ENCODE measurements around the gene PDZRN3.
"Not testable (repeated sequence)": the region's sequence is repeated elsewhere in the genome, so short reads cannot be mapped to it uniquely, and the experiment has no call there.

Gene PDZRN3

DNA sequence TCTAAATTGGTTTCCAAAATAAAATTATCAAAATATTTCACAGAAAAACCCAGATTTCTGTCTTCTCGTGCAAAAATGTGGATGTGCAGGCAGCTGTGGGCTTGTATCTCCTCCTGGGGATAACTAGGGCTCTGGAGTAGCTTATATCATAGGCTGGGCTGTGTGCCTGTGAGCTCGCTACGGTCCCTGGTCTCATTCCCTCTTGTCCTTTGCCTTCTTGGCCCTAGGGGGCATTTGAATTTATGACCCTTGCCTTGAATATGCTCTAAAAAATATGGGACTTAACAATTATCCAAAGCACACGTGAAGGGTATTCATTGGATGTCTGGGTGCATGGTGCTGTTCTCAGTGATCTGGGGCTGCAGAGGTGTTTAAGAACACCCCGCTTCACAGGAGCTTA lies 132.6 kb downstream of the PDZRN3 start:
- DNase-seq (ENCODE audit: low read depth, low spot score): no peak

DNA sequence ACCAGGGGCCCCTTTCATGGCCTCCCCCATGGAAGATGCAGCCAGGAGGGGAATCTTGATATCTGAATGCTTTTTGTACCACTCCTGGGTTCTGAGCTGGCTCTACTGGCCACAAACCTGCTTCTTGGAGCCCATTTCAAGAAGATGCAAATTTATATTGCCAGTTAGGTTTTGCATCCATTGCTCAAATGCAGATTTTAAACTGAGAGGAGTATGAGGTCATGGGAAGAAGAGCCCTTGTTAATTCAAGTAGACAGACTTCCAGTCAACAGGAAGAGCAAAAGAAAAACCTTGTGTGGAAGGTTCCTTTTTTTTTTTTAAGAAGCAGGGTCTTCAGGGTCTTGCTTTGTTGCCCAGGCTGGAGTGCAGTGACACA lies 133.5 kb downstream of the PDZRN3 start:
- no peak for DNase-seq (ENCODE audit: low read depth, low spot score)

DNA sequence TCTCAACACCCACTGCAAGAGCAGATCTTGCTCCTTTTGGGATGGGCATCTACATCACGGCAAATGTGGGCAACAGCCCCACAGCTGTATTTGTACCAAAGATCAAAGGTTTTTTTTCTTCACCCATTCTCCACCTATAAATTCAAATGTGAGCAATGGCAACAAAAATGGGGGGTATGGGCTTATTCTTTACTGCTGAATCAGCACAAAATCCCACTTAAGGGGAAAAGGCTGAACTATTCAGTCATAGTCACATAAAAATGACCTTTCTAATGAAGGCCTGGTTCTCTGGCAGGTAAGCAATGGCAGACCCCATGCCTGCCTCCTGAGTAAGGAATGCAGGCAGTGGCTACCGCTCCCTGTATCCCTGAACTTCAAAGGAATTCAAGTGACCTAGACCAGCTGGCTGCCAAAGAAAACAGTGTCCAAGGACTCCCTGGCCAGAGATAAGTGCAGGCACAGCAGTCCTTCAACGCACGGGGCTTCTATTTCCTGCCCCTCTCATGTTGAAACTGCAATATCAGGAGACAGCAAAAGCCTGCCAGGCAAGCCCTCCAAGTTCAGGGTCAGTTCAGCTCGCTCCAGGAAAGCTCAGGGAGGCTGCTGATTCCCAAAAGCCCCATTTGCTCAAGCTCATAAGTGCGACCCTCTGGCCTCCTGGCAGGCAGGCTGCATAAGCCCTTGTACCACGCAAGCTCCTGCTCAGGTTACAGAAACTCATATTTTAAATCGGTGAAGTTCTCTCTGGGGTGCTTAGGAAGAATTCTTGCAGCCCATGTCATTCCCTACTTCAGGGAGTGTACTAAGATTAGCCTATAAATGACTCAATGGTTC lies 134.1 kb downstream of the PDZRN3 start:
- peak; percentile 48 for DNase-seq (ENCODE audit: low read depth, low spot score)

DNA sequence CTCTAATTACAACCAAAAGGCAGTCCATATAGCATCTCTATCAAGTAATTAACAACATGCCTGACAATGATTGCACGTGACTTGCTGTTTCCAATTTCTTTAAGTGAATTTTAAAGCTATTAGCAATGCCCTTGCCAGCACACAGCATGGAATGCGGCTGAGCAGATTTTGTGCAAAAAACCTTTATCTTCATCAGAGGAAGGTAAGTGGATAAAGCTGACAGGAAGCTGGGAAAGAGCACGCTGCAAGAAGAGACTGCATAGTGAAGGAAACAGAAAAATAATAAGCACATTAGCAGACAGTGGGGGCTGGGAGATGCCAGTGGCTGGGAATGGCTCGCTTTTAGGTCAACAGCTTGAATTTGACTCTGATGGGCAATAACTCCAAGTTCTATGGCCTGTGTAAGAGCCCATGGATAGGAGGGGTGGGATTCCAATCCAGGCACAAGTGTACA lies 138.8 kb downstream of the PDZRN3 start:
- no peak for DNase-seq (ENCODE audit: low read depth, low spot score)

DNA sequence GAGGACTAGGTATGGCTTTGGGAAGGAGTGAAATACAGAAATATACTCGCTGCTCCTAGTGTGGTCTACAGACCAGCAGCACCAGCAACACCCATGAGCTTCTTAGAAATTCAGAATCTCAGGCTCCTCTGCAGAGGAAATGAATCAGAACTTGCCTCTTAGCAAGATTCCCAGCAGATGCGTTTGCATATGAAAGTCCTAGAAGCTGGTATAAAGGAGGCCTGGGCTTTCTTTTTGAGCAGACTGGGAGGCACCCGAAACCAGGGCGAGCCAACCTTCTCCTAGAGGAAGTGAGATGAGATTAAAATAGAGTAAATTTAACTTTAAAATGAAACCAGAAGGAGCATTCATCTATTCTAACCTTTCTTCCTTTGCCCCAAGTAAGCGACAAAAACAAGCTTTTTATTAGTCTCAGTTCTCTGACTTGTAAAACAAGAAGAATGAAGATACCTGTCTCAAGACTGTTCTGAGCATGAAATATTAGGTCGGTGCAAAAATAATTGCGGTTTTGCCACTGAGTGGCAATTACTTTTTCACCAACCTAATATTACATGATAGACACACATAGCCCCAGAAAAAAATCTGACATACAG lies 140.0 kb downstream of the PDZRN3 start:
- DNase-seq (ENCODE audit: low read depth, low spot score): no peak

DNA sequence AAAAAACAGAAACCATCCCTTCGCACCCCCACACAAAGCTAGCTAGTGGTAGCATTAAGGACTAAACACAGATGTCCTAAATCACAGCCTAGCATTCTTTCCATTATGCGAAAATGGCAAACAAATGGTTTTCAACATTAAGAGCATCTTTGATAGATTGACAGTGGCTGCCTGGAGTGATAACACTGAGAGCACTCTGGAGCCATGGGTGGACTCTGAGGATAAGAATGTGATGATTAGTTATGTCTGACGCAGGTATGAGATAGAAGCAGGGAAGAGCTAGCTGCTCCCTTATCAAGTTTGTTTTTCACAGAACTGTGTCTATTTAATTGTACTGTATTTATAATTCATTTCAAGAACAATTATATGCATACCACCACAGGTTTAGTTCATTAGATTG lies 142.9 kb downstream of the PDZRN3 start:
- no peak for DNase-seq (ENCODE audit: low read depth, low spot score)

GRCh38 chr3:73480187-73480672 lies 144.5 kb downstream of the PDZRN3 start:
- peak; percentile 64 for DNase-seq (ENCODE audit: low read depth, low spot score)

DNA sequence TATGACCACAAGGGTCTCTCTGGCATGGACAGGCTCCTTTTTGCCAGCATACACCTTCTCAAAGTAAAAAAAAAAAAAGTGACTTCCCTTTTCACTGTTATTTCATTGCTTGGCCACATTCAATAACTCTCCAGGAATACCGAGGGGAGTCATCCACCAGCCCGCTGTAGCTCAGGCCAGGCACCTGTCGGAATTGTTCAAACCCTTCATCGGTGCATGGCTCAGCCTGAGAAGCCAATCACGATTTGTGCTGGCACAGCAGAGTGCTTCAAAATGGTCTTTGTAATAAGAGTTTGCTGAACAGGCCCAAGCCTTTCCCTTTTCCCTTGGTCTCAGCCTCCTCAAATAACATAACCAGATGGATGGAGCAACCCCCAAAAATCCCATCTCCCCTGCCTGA lies 145.4 kb downstream of the PDZRN3 start:
- DNase-seq (ENCODE audit: low read depth, low spot score): no peak

DNA sequence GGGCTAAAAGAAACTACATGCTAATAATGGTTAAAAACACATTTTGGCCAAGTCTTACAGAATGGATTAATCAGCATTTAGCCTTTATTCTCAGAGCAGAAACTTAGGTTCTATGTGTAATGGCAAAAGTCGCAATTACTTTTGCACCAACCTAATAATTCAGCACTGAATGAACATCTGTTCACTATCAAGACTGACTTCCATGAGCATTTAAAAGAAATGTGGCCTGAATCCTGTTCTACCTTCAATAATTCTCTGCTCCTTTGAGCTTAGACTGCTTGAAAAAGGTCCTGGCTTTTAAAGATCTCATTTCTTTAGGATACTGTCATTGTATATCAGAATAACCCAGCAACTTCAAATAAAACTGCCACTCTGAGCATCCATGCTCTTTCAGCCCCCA lies 145.9 kb downstream of the PDZRN3 start:
- no peak for DNase-seq (ENCODE audit: low read depth, low spot score)

- no peak for DNase-seq (ENCODE audit: low read depth, low spot score)
These were observed 149.0 kb downstream of the PDZRN3 start for GRCh38 chr3:73475717-73476116.

GRCh38 chr3:73475175-73475574 lies 149.6 kb downstream of the PDZRN3 start:
- no peak for DNase-seq (ENCODE audit: low read depth, low spot score)

GRCh38 chr3:73474619-73475018 lies 150.1 kb downstream of the PDZRN3 start:
- DNase-seq (ENCODE audit: low read depth, low spot score): no peak

DNA sequence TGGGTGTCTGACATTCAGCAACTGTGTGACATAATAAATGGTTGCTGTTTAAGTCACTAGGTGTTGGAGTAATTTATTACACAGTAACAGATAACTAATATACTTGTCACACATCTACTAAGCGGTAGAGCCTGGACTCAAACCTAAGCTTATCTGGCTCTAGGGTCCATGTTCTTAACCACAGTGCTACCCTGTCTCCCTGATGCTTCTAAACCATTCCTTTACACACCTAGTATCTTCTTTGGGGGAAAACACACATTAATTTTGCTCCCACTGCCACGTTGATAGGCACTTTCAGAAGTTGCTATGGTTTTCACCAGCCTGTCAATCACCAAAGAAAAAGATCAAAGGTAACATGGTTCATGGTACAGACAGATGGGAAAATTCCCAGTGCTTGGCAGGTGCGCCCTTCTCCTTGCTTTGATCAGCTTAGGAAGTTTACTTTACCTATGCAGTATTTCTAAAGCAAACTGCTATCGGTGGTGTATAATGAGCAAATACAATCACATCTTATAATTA lies 150.8 kb downstream of the PDZRN3 start:
- DNase-seq (ENCODE audit: low read depth, low spot score): no peak

DNA sequence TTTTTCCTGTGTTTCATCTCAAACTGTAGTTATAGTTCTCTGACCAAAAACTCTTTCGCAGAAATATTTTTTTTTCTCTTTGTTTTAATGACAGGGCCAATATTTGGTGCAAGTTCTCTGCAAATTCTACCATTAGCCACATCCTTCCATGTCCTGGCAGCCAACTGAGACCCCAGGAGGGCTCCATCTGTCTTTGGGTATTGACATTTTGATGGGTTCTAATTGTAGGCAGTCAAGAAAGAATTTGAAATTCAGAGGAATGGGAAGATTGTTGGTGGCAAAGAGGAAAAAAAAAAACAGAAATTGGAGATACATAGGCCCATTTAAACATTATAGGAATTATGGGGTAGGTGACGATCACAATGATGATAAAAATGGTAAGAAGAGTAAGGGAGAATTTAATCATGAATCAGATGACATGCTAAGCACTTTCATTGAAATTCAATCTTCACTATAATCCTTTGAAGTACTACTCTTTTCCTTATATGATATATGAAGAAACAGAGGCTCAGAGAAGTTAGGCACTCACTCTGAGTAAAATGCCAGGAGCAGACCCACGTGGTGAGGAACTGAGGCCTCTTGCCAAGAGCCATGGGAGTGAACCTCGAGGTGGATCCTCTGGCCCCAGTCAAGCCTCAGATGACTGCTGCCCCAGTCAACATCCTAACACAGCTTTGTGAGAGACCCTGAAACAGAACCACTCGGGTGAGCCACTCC lies 151.4 kb downstream of the PDZRN3 start:
- DNase-seq (ENCODE audit: low read depth, low spot score): no peak

GRCh38 chr3:73471986-73472787 lies 152.6 kb downstream of the PDZRN3 start:
- DNase-seq (ENCODE audit: low read depth, low spot score): no peak

- DNase-seq (ENCODE audit: low read depth, low spot score): no peak
These were observed 153.9 kb downstream of the PDZRN3 start for GRCh38 chr3:73470860-73471259.

DNA sequence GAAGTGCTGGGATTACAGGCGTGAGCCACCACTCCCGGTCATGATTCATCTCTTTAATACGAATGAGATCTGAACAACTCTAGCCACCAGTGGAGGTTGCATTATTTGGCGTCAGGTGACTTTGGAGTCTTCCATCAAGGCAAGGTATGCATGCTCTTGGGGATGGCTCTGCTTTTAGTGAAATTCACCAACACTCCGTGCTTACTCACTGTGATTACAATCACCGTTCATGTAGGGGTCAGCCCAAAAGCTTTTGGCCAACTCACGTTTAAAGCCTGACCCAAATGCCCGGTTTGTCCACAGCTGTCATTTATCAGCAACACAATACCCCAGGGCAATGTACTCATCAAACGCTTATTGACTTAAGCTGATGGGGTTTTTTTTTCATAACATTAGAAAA lies 155.4 kb downstream of the PDZRN3 start:
- DNase-seq (ENCODE audit: low read depth, low spot score): no peak

GRCh38 chr3:73467211-73467610 lies 157.5 kb downstream of the PDZRN3 start:
- no peak for DNase-seq (ENCODE audit: low read depth, low spot score)

- DNase-seq (ENCODE audit: low read depth, low spot score): no peak
These were observed 158.8 kb downstream of the PDZRN3 start for GRCh38 chr3:73465926-73466325.

DNA sequence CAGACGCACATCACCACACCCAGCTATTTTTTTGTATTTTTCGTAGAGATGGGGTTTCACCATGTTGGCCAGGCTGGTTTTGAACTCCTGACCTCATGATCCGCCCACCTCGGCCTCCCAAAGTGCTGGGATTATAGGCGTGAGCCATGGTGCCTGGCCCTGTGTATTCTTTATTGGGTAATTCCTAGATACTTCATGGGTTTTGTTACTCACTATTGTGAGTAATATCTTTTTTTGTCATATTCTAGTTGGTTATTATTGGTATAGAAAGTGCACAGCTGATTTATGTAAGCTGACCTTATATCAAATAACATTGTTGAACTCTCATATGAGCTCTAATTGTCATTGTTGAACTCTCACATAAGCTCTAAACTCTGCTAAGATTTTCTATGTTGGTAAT lies 160.6 kb downstream of the PDZRN3 start:
- not testable (repeated sequence) for DNase-seq (ENCODE audit: low read depth, low spot score)

- DNase-seq (ENCODE audit: low read depth, low spot score): no peak
These were observed 163.2 kb downstream of the PDZRN3 start for GRCh38 chr3:73461547-73461946.

All from astrocyte of the hippocampus (primary cell).